Measurements from ENCODE around the gene RTCA.

DNA sequence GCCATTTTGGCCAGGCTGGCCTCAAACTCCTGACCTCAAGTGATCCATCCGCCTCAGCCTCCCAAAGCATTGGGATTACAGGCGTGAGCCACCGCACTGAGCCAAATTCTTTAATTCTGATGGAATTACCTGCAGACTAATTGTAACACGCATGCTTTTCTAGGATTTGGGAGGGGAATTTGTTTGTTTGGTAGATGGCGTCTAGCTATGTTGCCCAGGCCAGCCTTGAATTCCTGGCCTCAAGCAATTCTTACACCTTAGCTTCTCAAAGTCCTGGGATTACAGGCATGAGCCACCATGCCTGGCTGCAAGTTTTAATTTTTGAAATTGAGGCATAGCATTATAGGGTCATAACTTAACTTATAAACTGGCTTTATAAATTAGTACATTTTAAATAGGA lies 18.6 kb downstream of the RTCA start:
- no peak for TF ChIP-seq NFRKB (IDR thresholded peaks at IDR 0.05)
- no peak for TF ChIP-seq FOXA1 (IDR thresholded peaks at IDR 0.05)
- no peak for TF ChIP-seq FOXM1 (IDR thresholded peaks at IDR 0.05; ENCODE audit: borderline replicate concordance)
- TF ChIP-seq L3MBTL2 (conservative IDR thresholded peaks at IDR 0.05): no peak
- no peak for TF ChIP-seq FOXK2 (IDR thresholded peaks at IDR 0.05)
- TF ChIP-seq SP1 (IDR thresholded peaks at IDR 0.05): no peak
- TF ChIP-seq TARDBP (IDR thresholded peaks at IDR 0.05): no peak
- no peak for TF ChIP-seq ZNF384 (IDR thresholded peaks at IDR 0.05)
- no peak for TF ChIP-seq BHLHE40 (IDR thresholded peaks at IDR 0.05; ENCODE audit: borderline replicate concordance)
- no peak for TF ChIP-seq SUZ12 (IDR thresholded peaks at IDR 0.05)
- no peak for TF ChIP-seq ELF4 (IDR thresholded peaks at IDR 0.05)
- TF ChIP-seq, protein P1, sequence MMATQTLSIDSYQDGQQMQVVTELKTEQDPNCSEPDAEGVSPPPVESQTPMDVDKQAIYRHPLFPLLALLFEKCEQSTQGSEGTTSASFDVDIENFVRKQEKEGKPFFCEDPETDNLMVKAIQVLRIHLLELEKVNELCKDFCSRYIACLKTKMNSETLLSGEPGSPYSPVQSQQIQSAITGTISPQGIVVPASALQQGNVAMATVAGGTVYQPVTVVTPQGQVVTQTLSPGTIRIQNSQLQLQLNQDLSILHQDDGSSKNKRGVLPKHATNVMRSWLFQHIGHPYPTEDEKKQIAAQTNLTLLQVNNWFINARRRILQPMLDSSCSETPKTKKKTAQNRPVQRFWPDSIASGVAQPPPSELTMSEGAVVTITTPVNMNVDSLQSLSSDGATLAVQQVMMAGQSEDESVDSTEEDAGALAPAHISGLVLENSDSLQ (IDR thresholded peaks at IDR 0.05): no peak

All from HEK293T (cell line).